Osteoblast (primary cell): ENCODE data around the gene MTFR2. TPM values are rescaled to one million over a fixed set of nuclear protein-coding genes. Genes with fewer than 3 reads are reported as not detected.

ENCODE experiments used
- DNase-seq: peaks from one replicate; pipeline ENCODE4 v3.0.0; 2011; ENCODE audit warnings: low spot score, mixed read lengths; ENCODE audit not compliant: insufficient read length; ENCODE audit errors: missing footprints
- H2AFZ ChIP-seq: 2 replicates; pipeline ENCODE4 v1.6.0; 2011; ENCODE audit warnings: mild to moderate bottlenecking, low read length
- H3K27ac ChIP-seq: 2 replicates; pipeline ENCODE4 v1.5.1; 2011; ENCODE audit warnings: mild to moderate bottlenecking, low read depth, low read length, moderate library complexity
- H3K27me3 ChIP-seq: 2 replicates; pipeline ENCODE4 v1.6.0; 2012; ENCODE audit warnings: mild to moderate bottlenecking, control low read depth, inconsistent platforms, low read length, moderate library complexity; ENCODE audit not compliant: insufficient read depth
- H3K36me3 ChIP-seq: 2 replicates; pipeline ENCODE4 v1.5.1; 2011; ENCODE audit warnings: mild to moderate bottlenecking, low read length, control low read depth, moderate library complexity; ENCODE audit not compliant: insufficient read depth
- H3K4me1 ChIP-seq: 2 replicates; pipeline ENCODE4 v1.5.1; 2011; ENCODE audit warnings: mild to moderate bottlenecking, low read length, control low read depth, moderate library complexity; ENCODE audit not compliant: insufficient read depth
- H3K4me2 ChIP-seq: 2 replicates; pipeline ENCODE4 v1.6.0; 2011; ENCODE audit warnings: mild to moderate bottlenecking, low read length; ENCODE audit not compliant: insufficient read depth
- H3K4me3 ChIP-seq: fragments of 200-600 bp; sonication (generic); 3 replicates; pipeline ENCODE4 v1.5.1; 2012; ENCODE audit warnings: mild to moderate bottlenecking, low read length, inconsistent platforms; ENCODE audit not compliant: insufficient read depth
- H3K79me2 ChIP-seq: 2 replicates; pipeline ENCODE4 v1.6.0; 2012; ENCODE audit warnings: mild to moderate bottlenecking, low read length, control low read depth, inconsistent platforms; ENCODE audit not compliant: insufficient read depth
- H3K9me3 ChIP-seq: 2 replicates; pipeline ENCODE4 v1.5.1; 2011; ENCODE audit warnings: low read depth, low read length, control low read depth
- H4K20me1 ChIP-seq: 2 replicates; pipeline ENCODE4 v1.6.0; 2012; ENCODE audit warnings: mild to moderate bottlenecking, low read length, control low read depth; ENCODE audit not compliant: insufficient read depth
- total RNA-seq: library from RNA; depleted of rRNA; stranded (reverse); fragments of >200 nt; gene quantifications from 2 replicates; pipeline ENCODE4 v1.2.3, GENCODE V29; 2012
- TF ChIP-seq, protein P1 (sequence below): IDR thresholded peaks from 2 replicates; pipeline ENCODE4 v1.5.1; 2011; ENCODE audit warnings: mild to moderate bottlenecking, low read depth, low read length, moderate library complexity; ENCODE audit errors: extremely low read depth

MTFR2 gene
- total RNA-seq, 1 donor, result 0.72 TPM

GRCh38 chr6:136262940-136263339 is 12.8 kb upstream of the MTFR2 start:
- H3K4me3 ChIP-seq, result no peak overlapping the region
- peaks cover 77% of the 10 kb centered on the region for H3K36me3 ChIP-seq
- no peak overlapping the region for H3K4me2 ChIP-seq
- no peaks in the 10 kb centered on the region for H3K4me1 ChIP-seq
- TF ChIP-seq, protein P1, sequence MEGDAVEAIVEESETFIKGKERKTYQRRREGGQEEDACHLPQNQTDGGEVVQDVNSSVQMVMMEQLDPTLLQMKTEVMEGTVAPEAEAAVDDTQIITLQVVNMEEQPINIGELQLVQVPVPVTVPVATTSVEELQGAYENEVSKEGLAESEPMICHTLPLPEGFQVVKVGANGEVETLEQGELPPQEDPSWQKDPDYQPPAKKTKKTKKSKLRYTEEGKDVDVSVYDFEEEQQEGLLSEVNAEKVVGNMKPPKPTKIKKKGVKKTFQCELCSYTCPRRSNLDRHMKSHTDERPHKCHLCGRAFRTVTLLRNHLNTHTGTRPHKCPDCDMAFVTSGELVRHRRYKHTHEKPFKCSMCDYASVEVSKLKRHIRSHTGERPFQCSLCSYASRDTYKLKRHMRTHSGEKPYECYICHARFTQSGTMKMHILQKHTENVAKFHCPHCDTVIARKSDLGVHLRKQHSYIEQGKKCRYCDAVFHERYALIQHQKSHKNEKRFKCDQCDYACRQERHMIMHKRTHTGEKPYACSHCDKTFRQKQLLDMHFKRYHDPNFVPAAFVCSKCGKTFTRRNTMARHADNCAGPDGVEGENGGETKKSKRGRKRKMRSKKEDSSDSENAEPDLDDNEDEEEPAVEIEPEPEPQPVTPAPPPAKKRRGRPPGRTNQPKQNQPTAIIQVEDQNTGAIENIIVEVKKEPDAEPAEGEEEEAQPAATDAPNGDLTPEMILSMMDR, result no peak
- no peaks in the 10 kb centered on the region for H3K9me3 ChIP-seq
- peaks cover 15% of the 10 kb centered on the region for H4K20me1 ChIP-seq
- H3K79me2 ChIP-seq, result peaks cover 57% of the 10 kb centered on the region
- DNase-seq, result no peak
- no peaks in the 10 kb centered on the region for H3K27me3 ChIP-seq
- H2AFZ ChIP-seq, result no peak overlapping the region
- no peak overlapping the region for H3K27ac ChIP-seq

DNA sequence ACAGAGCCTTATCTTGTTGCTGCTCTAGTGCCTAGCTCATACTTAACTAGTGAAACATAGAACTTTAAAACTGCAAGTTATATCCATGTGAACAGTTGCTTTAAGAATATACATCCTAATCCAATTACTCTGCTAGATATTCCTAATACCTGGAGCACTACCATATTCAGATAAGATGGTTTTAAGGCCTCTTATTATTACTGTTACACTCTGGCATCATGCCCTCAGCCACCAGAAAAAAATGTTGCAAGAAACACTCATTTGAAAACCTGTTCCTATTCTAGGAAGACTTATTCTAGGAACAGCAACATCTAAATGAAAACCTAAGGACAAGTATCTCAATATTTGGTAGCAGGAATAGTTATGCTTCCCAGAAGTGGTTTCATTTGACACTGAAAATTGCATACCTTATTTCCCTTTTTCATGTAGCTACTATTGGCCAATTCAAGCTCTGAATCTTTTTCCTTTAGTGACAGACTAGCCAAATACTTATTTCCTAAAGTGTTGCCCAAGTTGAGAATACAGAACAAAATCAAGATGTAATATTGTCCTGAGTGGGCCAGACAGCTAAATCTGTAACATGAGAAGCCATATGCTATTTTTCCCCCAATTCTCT is 4.8 kb upstream of the MTFR2 start:
- Histone ChIP-seq H3K79me2 (peaks cover under 1% of the 10 kb centered on the region), H3K9me3 (no peaks in the 10 kb centered on the region), H4K20me1 (no peaks in the 10 kb centered on the region), H3K36me3 (peaks cover 28% of the 10 kb centered on the region), H3K27ac (no peak overlapping the region), H2AFZ (no peak overlapping the region), H3K4me1 (peaks cover 10% of the 10 kb centered on the region), H3K4me3 (no peak overlapping the region), H3K4me2 (no peak overlapping the region), H3K27me3 (no peaks in the 10 kb centered on the region)
- TF ChIP-seq, protein P1, result no peak
- DNase-seq, result no peak

DNA sequence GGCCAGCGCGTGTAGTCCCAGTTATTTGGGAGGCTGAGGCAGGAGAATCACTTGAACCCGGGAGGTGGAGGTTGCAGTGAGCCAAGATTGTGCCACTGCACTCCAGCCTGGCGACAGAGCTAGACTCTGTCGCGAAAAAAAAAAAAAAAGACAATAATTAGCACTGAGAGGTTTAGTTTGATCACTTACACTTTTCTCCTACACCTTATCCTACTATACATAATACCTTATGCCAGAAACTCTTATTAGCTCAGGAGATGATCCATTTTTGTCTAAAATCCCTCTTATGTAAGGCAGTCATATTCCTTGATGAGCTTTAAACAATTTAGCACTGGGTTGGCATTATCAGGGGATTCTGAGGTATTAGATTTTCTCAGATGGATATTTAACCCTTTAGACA is 3.6 kb upstream of the MTFR2 start:
- no peaks in the 10 kb centered on the region for H3K9me3 ChIP-seq
- H4K20me1 ChIP-seq, result no peaks in the 10 kb centered on the region
- H3K4me3 ChIP-seq, result no peak overlapping the region
- H3K36me3 ChIP-seq, result peaks cover 21% of the 10 kb centered on the region
- no peak overlapping the region for H3K4me2 ChIP-seq
- no peak for DNase-seq
- H2AFZ ChIP-seq, result no peak overlapping the region
- H3K27me3 ChIP-seq, result no peaks in the 10 kb centered on the region
- H3K79me2 ChIP-seq, result peaks cover 12% of the 10 kb centered on the region
- no peak overlapping the region for H3K27ac ChIP-seq
- TF ChIP-seq, protein P1, result no peak
- peaks cover 19% of the 10 kb centered on the region for H3K4me1 ChIP-seq

DNA sequence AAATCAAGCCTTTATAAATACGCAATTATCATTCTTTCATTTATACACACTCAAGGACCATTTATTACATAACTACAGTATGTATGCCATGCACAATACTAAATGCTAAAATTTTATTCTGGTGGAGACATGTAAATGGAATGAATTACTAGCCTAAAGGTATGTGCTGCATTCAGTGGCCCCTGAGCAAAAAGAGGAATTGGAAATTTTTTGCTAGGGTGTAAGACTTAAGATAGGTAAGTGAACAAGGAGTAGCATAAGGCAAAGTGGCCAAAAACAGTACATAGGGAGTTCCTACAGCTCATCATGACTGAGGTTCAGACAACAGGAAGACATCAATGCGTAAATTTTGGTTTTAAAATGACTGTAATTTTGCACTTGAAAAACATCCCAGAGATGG is 2.3 kb upstream of the MTFR2 start:
- H3K4me1 ChIP-seq, result peaks cover 19% of the 10 kb centered on the region
- no peak overlapping the region for H3K27ac ChIP-seq
- no peak for DNase-seq
- H3K36me3 ChIP-seq, result peaks cover 9% of the 10 kb centered on the region
- H3K4me3 ChIP-seq, result no peak overlapping the region
- H3K4me2 ChIP-seq, result no peak overlapping the region
- H2AFZ ChIP-seq, result no peak overlapping the region
- TF ChIP-seq, protein P1, result no peak
- no peaks in the 10 kb centered on the region for H4K20me1 ChIP-seq
- H3K9me3 ChIP-seq, result no peaks in the 10 kb centered on the region
- H3K79me2 ChIP-seq, result peaks cover 14% of the 10 kb centered on the region
- H3K27me3 ChIP-seq, result no peaks in the 10 kb centered on the region
